H1 (cell line): Measurements from ENCODE around the gene FLRT2. TPM values are rescaled to one million over a fixed set of nuclear protein-coding genes. Genes with fewer than 3 reads are reported as not detected.
A peak's percentile ranks its signal among the peaks of the same experiment; 100 is the strongest.

ENCODE experiments used
- CTCF ChIA-PET: fragments of 300-600 bp; sonication (Branson Sonifier 250); formaldehyde crosslinking; loops from one replicate; lab custom pipeline; 2021; ENCODE audit not compliant: partially characterized antibody; lab: Charles Lee
- POLR2A ChIA-PET: fragments of 300-600 bp; sonication (Branson Sonifier 250); formaldehyde crosslinking; loops from one replicate; lab custom pipeline; 2021; ENCODE audit warnings: inconsistent platforms; ENCODE audit not compliant: partially characterized antibody; lab: Charles Lee
- DNase-seq, 2 experiments: peaks; one replicate each; pipeline versions ENCODE4 v3.0.0 to v3.0.0-alpha.2; 2010 to 2022; ENCODE audit warnings: low spot score in 2 of 2, low read depth in 1 of 2, mixed read lengths in 1 of 2
- FAIRE-seq: peaks from 2 replicates; lab custom pipeline; 2011; peaks lifted over from hg19 to GRCh38; lab: Jason Lieb, UNC
- H2AFZ ChIP-seq: 2 replicates; pipeline ENCODE4 v1.8.1; 2012; ENCODE audit warnings: low read length, inconsistent platforms
- H2AK5ac ChIP-seq: 2 replicates; pipeline ENCODE4 v1.6.1; 2013; ENCODE audit warnings: low read depth, low read length
- H2BK120ac ChIP-seq: replicated peaks from 2 replicates; pipeline ENCODE3; 2013; ENCODE audit warnings: low read depth, low read length, inconsistent platforms
- H2BK12ac ChIP-seq: 2 replicates; pipeline ENCODE4 v1.6.1; 2013; ENCODE audit warnings: low read depth, low read length
- H2BK15ac ChIP-seq: 2 replicates; pipeline ENCODE4 v1.6.1; 2013; ENCODE audit warnings: low read length
- H2BK20ac ChIP-seq: 2 replicates; pipeline ENCODE4 v1.6.1; 2013; ENCODE audit warnings: low read length
- H2BK5ac ChIP-seq: 2 replicates; pipeline ENCODE4 v1.6.1; 2013; ENCODE audit warnings: low read depth, low read length
- H3K14ac ChIP-seq: 2 replicates; pipeline ENCODE4 v1.6.1; 2013; ENCODE audit warnings: inconsistent platforms; ENCODE audit not compliant: insufficient read length
- H3K18ac ChIP-seq: 2 replicates; pipeline ENCODE4 v1.6.1; 2013; ENCODE audit warnings: low read length; ENCODE audit errors: extremely low read depth
- H3K23ac ChIP-seq: 2 replicates; pipeline ENCODE4 v1.6.1; 2013; ENCODE audit warnings: inconsistent platforms; ENCODE audit not compliant: insufficient read length
- H3K23me2 ChIP-seq: 2 replicates; pipeline ENCODE4 v1.6.1; 2013; ENCODE audit warnings: low read depth, low read length
- H3K27ac ChIP-seq: 2 replicates; pipeline ENCODE4 v1.6.1; 2011; ENCODE audit warnings: low read depth, low read length, inconsistent platforms
- H3K27me3 ChIP-seq, 4 experiments: replicated peaks in 1 of 4; 1 replicate in 1 of 4; 2 replicates in 3 of 4; pipeline versions ENCODE4 v1.6.1 to v1.8.1; 2011 to 2013; ENCODE audit warnings: low read length in 3 of 4, mild to moderate bottlenecking in 3 of 4, inconsistent platforms in 2 of 4, mixed read lengths in 2 of 4, moderate library complexity in 1 of 4; ENCODE audit not compliant: control insufficient read depth in 3 of 4, insufficient read depth in 3 of 4; ENCODE audit errors: extremely low read depth in 1 of 4
- H3K36me3 ChIP-seq, 4 experiments: 2 replicates each; pipeline versions ENCODE4 v1.6.1 to v1.8.1; 2011 to 2013; ENCODE audit warnings: mild to moderate bottlenecking in 4 of 4, low read length in 3 of 4, moderate library complexity in 2 of 4, control low read depth in 1 of 4, inconsistent platforms in 1 of 4; ENCODE audit not compliant: insufficient read depth in 4 of 4, control insufficient read depth in 2 of 4
- H3K4ac ChIP-seq: replicated peaks from 2 replicates; pipeline ENCODE3; 2013; ENCODE audit warnings: low read length, low read depth, mixed read lengths, inconsistent platforms; ENCODE audit not compliant: insufficient read length
- H3K4me1 ChIP-seq, 4 experiments: replicated peaks in 1 of 4; 1 replicate in 1 of 4; 2 replicates in 3 of 4; pipeline versions ENCODE4 v1.6.1 to v1.8.1; 2011 to 2013; ENCODE audit warnings: low read length in 3 of 4, inconsistent platforms in 2 of 4, mixed read lengths in 1 of 4; ENCODE audit not compliant: insufficient read depth in 4 of 4, control insufficient read depth in 3 of 4
- H3K4me2 ChIP-seq, 2 experiments: 2 replicates each; pipeline versions ENCODE4 v1.6.1 to v1.8.1; 2011 to 2013; ENCODE audit warnings: low read depth in 2 of 2, low read length in 2 of 2, control low read depth in 1 of 2, inconsistent platforms in 1 of 2, mild to moderate bottlenecking in 1 of 2; ENCODE audit not compliant: insufficient read depth in 1 of 2
- H3K4me3 ChIP-seq, 4 experiments: fragments of 200-600, 300-600 bp in 1 of 4; sonication (generic), shearing (Covaris generic), sonication (Bioruptor Twin) in 1 of 4; 2 replicates each; pipeline versions ENCODE4 v1.5.1 to v1.8.1; 2011 to 2016; ENCODE audit warnings: low read length in 4 of 4, low read depth in 3 of 4, control low read depth in 2 of 4, inconsistent platforms in 2 of 4, mild to moderate bottlenecking in 2 of 4, mixed read lengths in 1 of 4, moderate library complexity in 1 of 4; ENCODE audit not compliant: insufficient read depth in 2 of 4; ENCODE audit errors: extremely low read depth in 1 of 4
- H3K56ac ChIP-seq: replicated peaks from 2 replicates; pipeline ENCODE3; 2013; ENCODE audit warnings: low read depth, mild to moderate bottlenecking, mixed read lengths, low read length, inconsistent platforms; ENCODE audit not compliant: insufficient read length
- H3K79me1 ChIP-seq: 2 replicates; pipeline ENCODE4 v1.6.1; 2013; ENCODE audit warnings: low read depth, low read length, control low read depth
- H3K79me2 ChIP-seq, 2 experiments: 2 replicates each; pipeline versions ENCODE4 v1.6.1 to v1.8.1; 2012 to 2013; ENCODE audit warnings: low read length in 2 of 2, mild to moderate bottlenecking in 2 of 2, inconsistent platforms in 1 of 2; ENCODE audit not compliant: insufficient read depth in 2 of 2, control insufficient read depth in 1 of 2
- H3K9ac ChIP-seq, 4 experiments: replicated peaks in 1 of 4; 1 replicate in 1 of 4; 2 replicates in 3 of 4; pipeline versions ENCODE4 v1.6.1 to v1.8.1; 2011 to 2013; ENCODE audit warnings: low read depth in 3 of 4, low read length in 3 of 4, control low read depth in 2 of 4, mild to moderate bottlenecking in 2 of 4, moderate library complexity in 2 of 4, inconsistent platforms in 1 of 4; ENCODE audit errors: extremely low read depth in 1 of 4
- H3K9me3 ChIP-seq, 2 experiments: 2 replicates each; pipeline versions ENCODE4 v1.6.1 to v1.8.1; 2012 to 2013; ENCODE audit warnings: mild to moderate bottlenecking in 2 of 2, moderate library complexity in 2 of 2, control low read depth in 1 of 2, inconsistent platforms in 1 of 2, low read depth in 1 of 2, low read length in 1 of 2, mixed read lengths in 1 of 2; ENCODE audit not compliant: insufficient read depth in 2 of 2
- H4K20me1 ChIP-seq, 2 experiments: replicated peaks in 1 of 2; 2 replicates each; pipeline versions ENCODE3 to v1.8.1; 2011 to 2013; ENCODE audit warnings: inconsistent platforms in 2 of 2, low read length in 2 of 2, mild to moderate bottlenecking in 1 of 2; ENCODE audit not compliant: insufficient read depth in 2 of 2, control insufficient read depth in 1 of 2
- H4K5ac ChIP-seq: 2 replicates; pipeline ENCODE4 v1.6.1; 2013; ENCODE audit warnings: low read length, low read depth, mixed read lengths, inconsistent platforms; ENCODE audit not compliant: insufficient read length
- H4K8ac ChIP-seq: 2 replicates; pipeline ENCODE4 v1.8.0; 2013; ENCODE audit warnings: mild to moderate bottlenecking, moderate library complexity, low read length, inconsistent platforms; ENCODE audit not compliant: insufficient read depth; ENCODE audit errors: extremely low read depth
- H4K91ac ChIP-seq: replicated peaks from 2 replicates; pipeline ENCODE3; 2013; ENCODE audit warnings: low read length, mixed read lengths, inconsistent platforms; ENCODE audit not compliant: insufficient read length
- CTCF ChIP-seq, 3 experiments: IDR thresholded peaks; 1 replicate in 2 of 3; 2 replicates in 1 of 3; pipeline versions ENCODE4 v1.5.1 to v1.6.1; 2011; ENCODE audit warnings: low read length in 3 of 3, mild to moderate bottlenecking in 3 of 3, inconsistent platforms in 2 of 3, low read depth in 1 of 3, moderate library complexity in 1 of 3; ENCODE audit not compliant: insufficient read depth in 1 of 3; ENCODE audit errors: control extremely low read depth in 1 of 3
- EGR1 ChIP-seq: IDR thresholded peaks from 2 replicates; pipeline ENCODE4 v1.6.1; 2011; ENCODE audit warnings: low read depth, low read length, borderline replicate concordance
- KDM4A ChIP-seq: IDR thresholded peaks from one replicate; pipeline ENCODE4 v1.7.1; 2012; ENCODE audit warnings: low read depth, mild to moderate bottlenecking, moderate library complexity, low read length, inconsistent platforms; ENCODE audit not compliant: severe bottlenecking
- PHF8 ChIP-seq: fragments of 200-600 bp; sonication (generic); conservative IDR thresholded peaks from 2 replicates; pipeline ENCODE4 v1.7.1; 2012; ENCODE audit warnings: low read depth, mild to moderate bottlenecking, inconsistent platforms, low read length, moderate library complexity
- POLR2AphosphoS5 ChIP-seq: IDR thresholded peaks from 2 replicates; pipeline ENCODE4 v1.6.1; 2011; ENCODE audit warnings: low read depth, low read length
- RAD21 ChIP-seq, 2 experiments: IDR thresholded peaks in 1 of 2; conservative IDR thresholded peaks in 1 of 2; 2 replicates each; pipeline ENCODE4 v1.6.1; 2011; ENCODE audit warnings: low read depth in 2 of 2, low read length in 2 of 2, improper control_type of control experiment in 1 of 2, inconsistent platforms in 1 of 2, mild to moderate bottlenecking in 1 of 2, moderate library complexity in 1 of 2
- SIRT6 ChIP-seq: IDR thresholded peaks from one replicate; pipeline ENCODE4 v1.7.1; 2012; ENCODE audit warnings: low read length, inconsistent platforms
- SP2 ChIP-seq: IDR thresholded peaks from 2 replicates; pipeline ENCODE4 v1.6.1; 2012; ENCODE audit warnings: mild to moderate bottlenecking, low read length, inconsistent platforms
- TCF12 ChIP-seq: IDR thresholded peaks from 2 replicates; pipeline ENCODE4 v1.6.1; 2011; ENCODE audit warnings: low read depth, mild to moderate bottlenecking, low read length
- WGBS, 2 experiments: shearing (Covaris generic) in 1 of 2; methylation state at CpG; one replicate each; pipeline versions ENCODE4 v1.1.6 to v1.1.7; 2013 to 2015; ENCODE audit warnings: low lambda C conversion rate in 2 of 2, mixed read lengths in 2 of 2, inconsistent platforms in 1 of 2, low coverage in 1 of 2, missing lambda C conversion rate in 1 of 2; ENCODE audit not compliant: insufficient replicate concordance in 2 of 2, insufficient coverage in 1 of 2, insufficient read length in 1 of 2; ENCODE audit errors: extremely low coverage in 1 of 2, missing lambda C conversion rate in 1 of 2; 5-methylcytosine and 5-hydroxymethylcytosine counted together
- polyA plus RNA-seq, 7 experiments: library from polyadenylated mRNA; depleted of rRNA in 3 of 7; stranded (reverse) in 5 of 7; unstranded in 2 of 7; fragments of >200 nt in 5 of 7; fragments of 200-250 nt in 2 of 7; gene quantifications; 1 replicate in 5 of 7; 2 replicates in 1 of 7; 4 replicates in 1 of 7; pipeline versions ENCODE4 v1.2.1 to v1.2.3, GENCODE V29; 2011 to 2013; ENCODE audit warnings: missing spikeins in 2 of 7, mixed read lengths in 2 of 7
- total RNA-seq: library from RNA; stranded (reverse); fragmentation: NEBNext Ultra II Directional; extraction: Animal tissue kit (Norgen Biotek cat#: 25700); gene quantifications from 2 replicates; pipeline ENCODE4 v1.2.1, GENCODE V29; 2021

The FLRT2 gene
- total and polyA plus RNA-seq, 2 of the 8 experiments (the other 6 are each of a cell fraction or from before 2014, with no cell fraction given), result 2.4 to 6.9 TPM

- Histone ChIP-seq H4K5ac (no peak overlapping the region), H2BK20ac (no peak overlapping the region), H3K14ac (no peak overlapping the region), H3K4me2 (peak overlapping the region; percentile 94 to 99), H4K8ac (no peak overlapping the region), H3K18ac (no peak overlapping the region), H4K91ac (no peak overlapping the region), H3K9ac (no peak overlapping the region), H2BK12ac (no peak overlapping the region), H2BK5ac (no peak overlapping the region), H3K23ac (no peak overlapping the region), H3K4ac (no peak overlapping the region), H2AK5ac (no peak overlapping the region), H3K79me2 (no peaks in the 10 kb centered on the region), H3K56ac (no peak overlapping the region), H3K36me3 (no peaks in the 10 kb centered on the region), H3K23me2 (peaks cover 40% of the 10 kb centered on the region), H4K20me1 (peaks cover 0 to 2% of the 10 kb centered on the region in 2 experiments), H3K4me1 (peaks cover 7 to 25% (median 9%) of the 10 kb centered on the region in 4 experiments; a peak in 6 of 7 replicates), H2AFZ (no peak overlapping the region), H3K79me1 (no peaks in the 10 kb centered on the region), H2BK120ac (no peak overlapping the region), H3K27me3 (peaks cover 25 to 48% (median 41%) of the 10 kb centered on the region in 4 experiments), H2BK15ac (no peak overlapping the region), H3K27ac (no peak overlapping the region), H3K4me3 (peak overlapping the region; percentile 53 to 76 (median 68)), H3K9me3 (no peaks in the 10 kb centered on the region)
- DNase-seq (no peak), FAIRE-seq (no peak)
- CTCF ChIA-PET, result interaction anchor here (0.6 to 2.7 kb wide), 24 partner anchors 10 to 1032 kb away, joined by 3 to 12 read pairs (median 3); no protein-coding TSS in a partner anchor
- WGBS, 2 experiments, result 48% methylated on average over 7 of the region's 7 CpGs; no CpG with 5 or more reads in 1 of the 2 experiments
- POLR2A ChIA-PET, result no interaction called here
- TF ChIP-seq POLR2AphosphoS5 (no peak), KDM4A (no peak), EGR1 (no peak), RAD21 (IDR thresholded peaks at IDR 0.05 in 1 of 2, conservative IDR thresholded peaks at IDR 0.05 in 1 of 2; ENCODE audit: low read depth in 2 of 2, low read length in 2 of 2) (peak; percentile 87 to 89), SIRT6 (no peak), TCF12 (no peak), SP2 (no peak), PHF8 (no peak), CTCF (IDR thresholded peaks at IDR 0.05; ENCODE audit: control extremely low read depth in 1 of 3, insufficient read depth in 1 of 3, low read depth in 1 of 3, low read length in 3 of 3) (peak; percentile 26 to 64 (median 60))
These were observed 1.7 kb upstream of the FLRT2 start for GRCh38 chr14:85528080-85528896.
